HG03575 (cell line): ENCODE data around the gene TCF3.

Experiments
- ATAC-seq: cut with Tn5 transposase; IDR thresholded peaks from one replicate; pipeline ENCODE4 v1.9.1; 2021; ENCODE audit not compliant: unreplicated experiment, insufficient number of reproducible peaks, low FRiP score; ENCODE audit errors: extremely low read depth

Gene TCF3

DNA sequence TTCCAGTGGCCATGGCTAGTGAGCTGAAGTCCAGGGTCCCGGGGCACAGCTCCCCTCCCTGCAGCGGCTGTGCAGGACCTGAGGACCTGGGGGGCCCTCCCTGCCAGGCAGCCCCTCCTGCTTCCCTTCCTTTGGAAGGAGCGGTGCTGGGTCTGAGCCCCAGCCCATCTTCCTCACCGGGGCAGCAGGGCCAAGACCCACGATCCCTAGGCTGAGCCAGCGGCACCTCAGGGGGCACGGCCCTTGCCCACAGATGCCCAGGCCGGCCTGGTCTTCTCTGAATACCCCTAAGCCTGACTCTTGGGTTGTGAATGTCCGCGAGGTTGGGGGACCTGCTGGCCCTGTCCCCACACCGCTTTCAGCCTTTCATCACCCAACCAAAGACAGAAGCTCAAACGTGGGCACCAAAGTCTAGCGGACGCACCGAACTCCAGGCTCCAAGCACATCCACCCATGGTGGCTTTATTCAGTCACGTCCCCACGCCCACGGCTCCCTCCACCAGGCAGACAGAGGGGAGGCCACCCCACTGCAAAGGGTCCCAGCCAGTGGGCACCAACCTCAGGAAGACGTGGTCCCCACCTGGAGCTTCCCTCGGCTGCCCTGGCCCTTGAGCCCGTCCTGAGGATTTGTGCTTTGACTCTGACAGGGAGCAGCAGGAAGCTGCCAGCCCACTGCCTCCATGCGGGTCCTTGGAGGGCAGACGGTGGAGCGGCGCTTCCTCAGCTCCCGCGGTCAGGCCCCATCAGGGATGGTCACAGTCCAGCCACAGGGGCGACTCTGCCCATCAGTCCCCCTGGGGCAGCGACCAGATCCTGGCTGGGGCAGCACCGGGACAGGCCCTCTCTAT lies 75.9 kb downstream of the TCF3 start:
- ATAC-seq, result no peak

DNA sequence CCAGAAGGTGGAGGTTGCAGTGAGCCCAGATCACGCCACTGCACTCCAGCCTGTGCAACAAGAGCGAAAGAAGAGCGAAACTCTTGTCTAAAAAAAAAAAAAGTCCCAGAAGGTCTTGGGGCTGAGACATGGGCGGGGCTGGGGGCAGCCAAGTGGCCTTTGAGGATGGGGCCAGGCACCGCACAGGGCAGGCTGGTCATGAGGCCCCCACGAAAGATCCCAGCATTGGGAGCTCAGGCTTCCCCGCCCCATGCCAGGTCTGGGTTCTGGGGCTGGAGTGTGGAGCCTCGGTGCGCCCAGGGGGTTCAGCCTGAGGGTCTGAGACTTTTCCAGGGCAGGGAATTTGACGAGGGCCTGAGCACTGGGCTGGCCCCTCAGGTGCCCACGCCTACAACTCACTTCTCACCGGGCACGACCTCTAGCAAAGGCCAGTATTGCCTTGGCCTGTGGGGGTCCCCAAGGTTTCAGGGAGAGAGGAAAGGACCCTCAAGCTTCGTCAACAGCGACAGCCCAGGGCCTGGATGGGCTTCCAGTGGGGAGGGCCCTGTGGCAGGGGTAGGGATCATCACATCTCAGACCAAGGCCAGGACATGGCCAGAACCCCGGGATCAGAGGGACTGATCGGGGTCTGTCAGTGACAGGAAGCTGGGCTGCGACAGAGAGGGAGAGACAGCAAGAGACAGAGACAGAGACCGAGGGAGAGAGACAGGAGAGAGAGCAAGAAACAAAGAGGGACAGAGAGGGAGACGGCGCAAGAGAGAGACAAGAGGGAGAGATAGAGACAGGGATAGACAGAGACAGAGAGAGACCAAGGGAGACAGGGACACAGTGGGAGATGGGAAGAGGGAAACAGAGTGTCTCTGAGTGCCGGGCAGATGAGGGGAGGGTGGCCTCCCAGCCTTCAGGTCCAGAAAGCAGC lies 76.8 kb downstream of the TCF3 start:
- no peak for ATAC-seq

DNA sequence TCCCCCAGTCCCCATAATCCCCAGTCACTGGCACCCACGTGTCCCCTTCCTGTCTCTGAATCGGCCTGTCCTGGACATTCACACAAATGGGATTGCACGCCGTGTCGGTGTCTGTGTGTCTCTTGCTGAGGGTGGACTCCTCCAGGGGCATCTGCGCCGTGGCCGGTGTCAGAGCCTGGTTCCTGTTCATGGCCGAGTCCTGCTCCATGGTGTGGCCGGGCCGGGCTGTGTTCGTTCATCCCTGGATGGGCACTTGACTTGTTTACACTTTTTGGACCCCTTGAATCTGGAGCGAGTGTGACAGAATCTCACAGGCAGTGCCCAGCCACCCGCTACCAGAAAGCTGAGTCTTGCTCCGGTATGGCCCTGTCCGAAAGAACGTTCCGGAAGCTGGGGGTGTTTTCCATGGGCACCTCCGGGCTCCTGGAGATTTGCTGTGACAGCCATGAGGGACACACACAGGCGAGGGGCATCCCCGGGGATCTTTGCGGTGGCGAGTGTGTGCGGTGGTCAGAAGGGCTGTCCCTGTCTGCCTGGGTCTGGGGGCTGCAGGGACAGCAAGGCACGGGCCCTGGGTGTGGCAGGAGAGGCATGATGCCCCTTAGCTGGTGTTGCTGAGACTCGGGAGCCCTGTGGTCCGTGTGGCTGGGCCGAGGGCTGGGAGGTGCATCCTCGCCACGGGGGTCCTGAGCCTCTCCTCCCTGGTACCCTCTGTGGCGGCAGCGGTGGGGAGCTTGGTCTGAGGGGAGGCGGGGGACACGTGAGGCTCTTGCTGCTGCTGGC lies 77.9 kb downstream of the TCF3 start:
- ATAC-seq, result no peak

DNA sequence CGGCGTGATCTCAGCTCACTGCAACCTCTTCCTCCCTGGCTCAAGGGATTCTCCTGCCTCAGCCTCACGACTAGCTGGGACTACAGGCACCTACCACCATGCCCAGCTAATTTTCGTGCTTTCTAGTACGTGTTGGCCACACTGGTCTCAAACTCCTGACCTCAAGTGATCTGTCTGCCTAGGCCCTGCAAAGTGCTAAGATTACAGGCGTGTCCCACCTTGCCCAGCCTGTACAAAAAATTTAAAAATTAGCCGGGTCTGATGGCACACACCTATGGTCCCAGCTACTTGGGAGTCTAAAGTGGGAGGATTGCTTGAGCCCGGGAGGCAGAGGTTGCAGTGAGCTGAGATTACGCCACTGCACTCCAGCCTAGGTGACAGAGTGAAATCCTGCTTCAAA lies 79.6 kb downstream of the TCF3 start:
- ATAC-seq, result no peak

DNA sequence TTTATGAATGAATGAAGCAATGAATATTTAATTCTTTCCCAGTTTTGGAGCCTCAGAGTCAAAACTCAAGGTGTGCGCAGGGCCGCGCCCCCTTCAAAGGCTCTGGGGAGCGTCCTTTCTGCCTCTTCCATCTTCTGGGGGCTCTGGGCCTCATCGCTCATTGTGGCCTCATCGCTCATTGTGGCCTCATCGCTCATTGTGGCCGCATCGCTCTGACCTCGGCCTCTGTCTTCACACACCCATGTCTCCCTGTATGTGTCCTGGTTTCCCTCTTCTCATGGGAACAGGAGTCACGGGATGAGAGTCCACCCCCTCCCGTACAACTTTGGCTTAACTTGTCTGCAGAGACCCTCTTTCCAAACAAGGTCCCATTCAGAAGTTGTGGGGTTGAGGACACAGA lies 81.1 kb downstream of the TCF3 start:
- ATAC-seq, result no peak

DNA sequence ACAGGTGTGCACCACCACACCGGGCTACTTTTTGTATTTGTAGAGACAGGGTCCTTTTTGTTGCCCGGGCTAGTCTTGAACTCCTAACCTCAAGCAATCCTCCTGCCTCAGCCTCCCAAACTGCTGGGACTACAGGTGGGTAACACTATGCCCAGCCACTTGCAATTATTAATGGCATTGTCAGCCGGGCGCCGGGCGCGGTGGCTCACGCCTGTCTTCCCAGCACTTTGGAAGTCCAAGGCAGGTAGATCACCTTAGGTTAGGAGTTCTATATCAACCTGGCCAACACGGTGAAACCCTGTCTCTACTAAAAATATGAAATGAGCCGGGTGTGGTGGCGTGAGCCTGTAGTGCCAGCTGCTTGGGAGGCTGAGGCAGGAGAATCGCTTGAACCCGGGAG lies 81.6 kb downstream of the TCF3 start:
- no peak for ATAC-seq

DNA sequence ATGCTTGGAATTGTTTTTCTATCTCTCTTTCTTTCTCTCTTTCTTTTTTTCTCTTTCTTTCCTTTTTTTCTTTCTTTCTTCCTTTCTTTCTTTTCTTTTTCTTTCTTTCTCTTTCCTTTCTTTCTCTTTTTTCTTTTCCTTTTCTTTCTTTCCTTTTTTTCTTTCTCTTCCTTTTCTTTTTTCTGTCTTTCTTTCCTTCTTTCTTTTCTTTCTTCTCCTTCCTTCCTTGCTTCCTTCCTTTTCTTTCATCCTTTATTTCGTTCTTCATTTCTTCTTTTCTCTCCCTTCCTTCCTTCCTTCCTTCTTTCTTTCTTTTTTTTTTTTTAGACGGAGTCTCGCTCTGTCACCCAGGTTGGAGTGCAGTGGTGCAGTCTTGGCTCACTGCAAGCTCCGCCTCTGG lies 82.4 kb downstream of the TCF3 start:
- ATAC-seq, result no peak

DNA sequence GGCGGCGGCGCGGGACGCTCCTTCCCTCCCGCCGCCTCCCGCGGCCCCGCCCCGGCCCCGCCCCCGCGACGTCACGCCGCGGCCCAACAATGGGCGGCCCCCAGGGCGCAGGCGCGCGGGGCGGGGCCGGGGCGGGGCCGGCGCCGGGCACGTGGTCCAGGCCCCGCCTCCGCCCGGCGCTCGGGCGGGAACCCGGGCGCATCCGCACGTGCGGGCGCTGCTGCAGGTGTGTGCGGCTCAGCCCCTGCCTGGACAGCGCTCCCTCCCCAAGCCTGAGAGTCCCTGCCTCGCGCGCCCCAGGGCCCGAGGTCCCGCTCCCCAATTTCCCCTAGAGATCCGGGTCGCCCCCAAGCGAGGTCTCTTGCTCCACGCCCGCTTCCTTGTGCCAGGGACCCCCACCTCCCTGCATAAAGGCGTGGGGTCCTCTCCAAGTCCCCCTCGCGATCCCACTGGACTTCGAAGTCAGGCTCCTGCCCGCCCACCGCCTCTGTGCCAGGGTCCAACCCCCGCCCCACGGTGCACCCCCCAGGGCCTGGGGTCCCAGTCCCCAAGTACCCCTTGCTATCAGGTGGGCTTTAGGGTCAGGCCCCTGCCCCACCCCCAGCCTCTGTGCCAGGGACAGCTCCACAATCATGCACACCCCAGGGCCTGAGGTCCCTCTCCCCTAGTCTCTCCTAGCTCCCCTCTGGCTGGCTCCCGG lies 83.9 kb downstream of the TCF3 start, which contains the start of gene MEX3D:
Gene MEX3D, minus strand, starts transcription at position 6 of the 700 bp plus-strand sequence. CDS start 267 bp downstream, outside the sequence.
- ATAC-seq, result no peak

DNA sequence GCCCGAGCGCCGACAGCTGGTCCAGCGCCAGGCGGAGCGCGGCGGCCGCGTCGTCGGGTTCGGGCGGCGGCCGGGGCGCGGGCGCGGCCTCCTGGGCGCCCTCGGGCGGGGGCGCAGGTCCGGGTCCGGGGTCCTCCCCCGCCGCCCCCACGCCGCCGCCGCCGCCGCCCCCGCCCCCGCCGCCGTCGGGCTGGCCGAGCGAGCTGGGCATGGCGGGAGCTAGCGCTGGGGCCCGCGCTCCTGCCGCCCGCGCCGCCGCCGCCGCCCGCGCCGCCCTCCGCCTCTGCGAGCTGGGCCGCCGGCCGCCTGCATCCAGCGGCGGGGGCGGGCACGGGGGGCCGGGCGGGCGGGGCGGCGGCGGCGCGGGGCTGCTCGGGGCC lies 84.6 kb downstream of the TCF3 start:
- ATAC-seq, result no peak

DNA sequence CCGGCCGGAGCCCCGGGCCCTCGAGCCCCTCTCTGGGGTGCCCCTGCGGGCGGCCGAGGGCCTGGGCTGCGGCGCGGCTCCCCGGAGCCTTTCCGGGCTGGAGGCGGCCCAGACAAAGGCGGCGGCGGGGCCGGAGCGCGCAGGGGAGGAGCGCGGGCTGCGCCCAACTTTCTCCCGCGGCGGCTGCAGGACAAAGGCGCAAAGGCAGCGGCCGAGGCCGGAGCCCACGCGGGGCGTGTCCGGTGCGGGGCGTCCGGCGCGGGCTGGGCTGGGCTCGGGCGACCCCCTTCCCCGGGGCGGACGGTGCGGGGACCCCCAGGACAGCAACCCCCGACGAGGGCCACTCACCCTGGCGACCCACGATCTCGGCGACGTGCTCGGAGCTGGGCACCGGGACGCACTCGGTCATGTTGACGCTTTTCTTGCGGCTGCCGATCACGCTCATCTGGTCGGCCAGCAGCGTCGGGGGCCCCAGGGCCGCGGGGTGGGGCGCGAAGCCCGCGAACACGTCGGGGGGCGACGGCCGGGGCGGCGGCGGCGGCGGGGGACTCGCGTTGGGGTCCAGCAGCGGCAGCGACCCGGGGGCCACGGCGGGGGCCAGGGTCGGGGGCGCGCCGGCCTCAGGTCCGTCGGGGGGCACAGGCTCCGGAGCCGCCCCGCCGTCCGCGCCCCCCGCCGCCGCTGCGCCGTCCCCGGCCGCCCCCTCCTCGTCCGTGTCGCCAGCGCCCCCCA lies 85.1 kb downstream of the TCF3 start:
- ATAC-seq, result no peak

DNA sequence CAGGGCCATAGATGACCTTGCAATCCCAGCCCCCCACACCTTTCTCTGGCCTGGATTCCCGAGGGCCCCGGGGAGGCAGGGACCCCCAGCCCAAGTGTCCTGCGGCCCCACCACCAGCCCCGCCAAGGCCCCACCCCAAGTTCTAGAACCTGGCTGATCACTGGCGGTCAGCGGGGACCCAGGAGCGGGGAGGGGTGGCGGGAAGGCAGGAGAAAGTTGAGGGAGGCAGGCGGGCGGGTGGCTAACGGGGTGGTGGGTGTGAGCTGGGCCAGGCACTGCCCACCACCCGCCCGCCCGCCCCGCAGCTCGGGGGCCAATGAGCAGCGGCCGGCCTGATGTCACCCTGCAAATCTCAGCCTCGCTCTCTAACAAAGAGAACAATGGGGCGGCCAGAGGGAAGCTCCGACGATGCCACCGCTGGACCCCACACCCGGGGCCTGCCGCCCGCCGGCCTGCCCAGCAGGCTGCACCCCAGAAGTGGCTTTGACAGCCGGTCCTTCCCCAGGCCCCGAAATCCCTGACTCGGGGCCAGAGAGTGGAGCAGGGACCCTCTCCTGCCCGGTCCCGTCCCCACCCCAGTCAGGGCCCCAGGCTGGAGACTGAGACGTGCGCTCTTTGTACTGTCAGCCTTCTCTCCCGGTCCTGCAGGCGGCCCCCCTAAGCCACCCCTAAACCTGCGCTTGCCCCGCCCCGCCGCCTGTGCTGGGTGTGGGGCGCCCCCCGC lies 85.9 kb downstream of the TCF3 start:
- no peak for ATAC-seq

DNA sequence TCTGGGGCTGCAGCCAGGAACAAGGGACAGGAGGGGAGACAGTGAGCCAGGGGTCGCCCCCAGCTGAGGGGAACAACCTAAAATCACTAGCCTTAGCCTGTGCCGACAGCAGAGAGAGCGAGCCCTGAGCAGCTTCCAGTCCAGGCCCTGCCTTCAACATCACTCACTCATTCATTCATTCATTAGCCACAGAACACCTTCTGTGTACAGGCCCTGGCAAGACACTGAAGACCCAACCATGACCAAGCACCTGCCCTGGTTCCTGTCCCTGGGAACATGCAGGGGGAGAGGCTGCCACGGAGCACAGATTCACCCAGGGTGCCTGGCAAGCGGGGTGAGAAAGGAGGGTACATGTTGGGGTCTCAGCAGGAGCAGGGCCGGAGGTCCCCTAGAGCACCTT lies 89.2 kb downstream of the TCF3 start:
- ATAC-seq, result no peak

DNA sequence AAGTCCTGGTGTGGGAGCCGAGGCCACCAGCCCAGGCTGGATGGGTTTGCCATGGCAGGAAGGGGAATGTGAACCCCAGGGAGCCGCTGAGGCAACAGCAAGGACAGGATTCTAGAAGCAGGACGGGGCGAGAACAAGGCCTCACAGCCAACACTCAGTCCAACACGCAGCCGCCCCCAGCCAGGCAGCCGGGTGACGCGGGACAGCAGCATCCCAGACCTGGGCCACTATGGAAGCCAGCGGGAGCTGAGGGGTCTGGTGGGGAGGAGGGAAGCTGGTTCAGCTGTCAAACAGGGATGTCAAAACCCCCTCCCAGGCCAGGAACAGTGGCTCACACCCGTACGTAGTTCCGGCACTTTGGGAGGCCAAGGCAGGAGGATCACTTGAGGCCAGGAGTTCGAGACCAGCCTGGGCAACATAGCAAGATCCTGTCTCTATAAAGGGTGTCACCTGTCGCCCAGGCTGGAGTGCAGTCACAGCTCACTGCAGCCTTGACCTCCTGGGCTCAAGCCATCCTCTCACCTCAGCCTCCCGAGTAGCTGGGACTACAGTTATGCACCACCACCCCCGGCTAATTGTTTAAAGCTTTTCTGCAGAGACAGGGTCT lies 91.1 kb downstream of the TCF3 start:
- ATAC-seq, result no peak

DNA sequence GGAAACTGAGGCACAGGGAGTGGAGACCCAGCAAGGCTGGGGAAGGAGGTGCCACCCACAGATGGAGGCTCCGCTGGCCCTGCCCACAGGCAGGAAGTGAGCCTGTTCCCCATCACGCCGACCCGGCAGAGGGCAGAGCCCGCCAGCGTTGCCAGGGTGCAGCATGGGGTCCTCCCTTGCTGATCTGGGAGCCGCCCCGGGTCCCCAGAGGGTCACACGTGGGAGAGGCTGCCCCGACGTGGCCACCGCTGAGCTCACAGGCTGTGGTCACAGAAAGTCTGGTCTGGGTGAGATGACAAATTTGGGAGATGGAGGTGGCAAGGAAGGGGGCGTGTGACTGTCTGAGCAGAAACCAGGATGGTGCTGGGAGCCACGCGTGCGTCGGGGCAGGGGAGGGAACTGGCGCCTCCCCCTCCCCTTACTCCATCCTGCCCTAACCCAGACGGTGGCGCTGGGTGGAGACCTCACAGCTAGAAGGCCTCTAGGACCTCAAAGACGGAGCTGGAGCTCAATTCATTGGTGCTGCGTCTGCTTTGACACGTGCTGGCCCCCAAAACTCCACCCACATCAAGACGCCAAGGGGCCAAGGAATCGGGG lies 92.0 kb downstream of the TCF3 start:
- ATAC-seq, result no peak
